ENCODE measurements around the gene ANKAR.
"Not testable (repeated sequence)": the region's sequence is repeated elsewhere in the genome, so short reads cannot be mapped to it uniquely, and the experiment has no call there.

DNA sequence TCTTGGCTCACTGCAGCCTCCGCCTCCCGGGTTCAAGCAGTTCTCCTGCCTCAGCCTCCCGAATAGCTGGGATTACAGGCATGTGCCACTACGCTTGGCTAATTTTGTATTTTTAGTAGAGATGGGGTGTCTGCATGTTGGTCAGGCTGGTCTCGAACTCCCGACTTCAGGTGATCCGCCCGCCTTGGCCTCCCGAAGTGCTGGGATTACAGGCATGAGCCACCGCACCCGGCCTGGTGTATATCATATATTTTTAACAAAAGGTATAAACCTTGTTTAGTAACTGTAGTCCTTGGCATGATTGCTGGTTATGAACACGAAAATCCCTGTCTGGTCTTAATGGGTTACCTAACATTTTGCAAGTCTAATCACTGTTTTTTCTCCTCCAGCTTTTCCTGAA lies 11.2 kb upstream of the ANKAR start:
- not testable (repeated sequence) for TF ChIP-seq ARNT (IDR thresholded peaks at IDR 0.05); HDGF (IDR thresholded peaks at IDR 0.05; ENCODE audit: borderline replicate concordance); FOXM1 (IDR thresholded peaks at IDR 0.05; ENCODE audit: borderline replicate concordance); SUZ12 (IDR thresholded peaks at IDR 0.05); TARDBP (IDR thresholded peaks at IDR 0.05); L3MBTL2 (conservative IDR thresholded peaks at IDR 0.05); FOXA1 (IDR thresholded peaks at IDR 0.05); SP1 (IDR thresholded peaks at IDR 0.05); BHLHE40 (IDR thresholded peaks at IDR 0.05; ENCODE audit: borderline replicate concordance); NFRKB (IDR thresholded peaks at IDR 0.05); ZNF384 (IDR thresholded peaks at IDR 0.05); FOXK2 (IDR thresholded peaks at IDR 0.05); ELF4 (IDR thresholded peaks at IDR 0.05)
